ENCODE measurements around the gene FMO4. TPM values are rescaled to one million over a fixed set of nuclear protein-coding genes. Genes with fewer than 3 reads are reported as not detected.
"Not testable (repeated sequence)": the region's sequence is repeated elsewhere in the genome, so short reads cannot be mapped to it uniquely, and the experiment has no call there.

Gene FMO4
- polyA plus RNA-seq (ENCODE audit: insufficient read length in 10 of 10) = 1 to 10 TPM; 3.4 to 5.5 (median 3.9) TPM
- long read RNA-seq, donor 1 = 0 reads
- long read RNA-seq, donor 2 = 0 reads
- long read RNA-seq, donor 3 = 0 reads
- long read RNA-seq, donor 4, partial matches to known transcripts = 0 of 1 reads
- long read RNA-seq, donor 4, other reads (novel, unspliced or antisense) = 0 of 1 reads
- long read RNA-seq, donor 5 = 0 reads
- long read RNA-seq, donor 6 = 0 reads
- long read RNA-seq, donor 7, partial matches to known transcripts = 0 of 1 reads
- long read RNA-seq, donor 7, other reads (novel, unspliced or antisense) = 0 of 1 reads
- long read RNA-seq, donor 8 = 0 reads
- long read RNA-seq, donor 9 = 0 reads

- DNase-seq = peak; percentile 99
Measured at GRCh38 chr1:171313835-171314320, at the start of gene FMO4. TSS of gene FMO4 (plus strand) at chr1:171314183. CDS start at chr1:171319826, 5,643 bp downstream.

- DNase-seq = no peak
Measured at GRCh38 chr1:171265686-171266085, 48.3 kb upstream of the FMO4 start.

DNA sequence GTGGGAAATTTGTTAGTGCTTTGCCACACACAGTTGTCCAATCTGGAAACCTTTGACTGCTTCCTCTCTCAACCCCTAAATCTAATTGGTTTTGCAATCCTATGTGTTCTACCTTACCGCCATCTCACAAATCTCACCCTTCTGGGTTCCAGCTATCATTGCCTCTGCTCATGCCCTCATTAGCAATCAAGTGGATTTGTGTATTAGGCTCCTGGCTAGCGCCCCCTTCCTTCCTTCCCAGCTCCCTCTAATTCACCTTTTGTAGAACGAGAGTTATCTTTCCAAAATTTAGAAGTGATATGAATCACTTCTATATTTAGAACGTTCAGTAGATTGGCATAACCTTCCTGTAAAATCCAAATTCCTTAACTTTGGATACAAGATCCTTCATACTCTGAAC, 47.1 kb upstream of the FMO4 start:
- no peak for DNase-seq

GRCh38 chr1:171267391-171267790, 46.6 kb upstream of the FMO4 start:
- peak; percentile 46 to 84 (median 71) for DNase-seq

DNA sequence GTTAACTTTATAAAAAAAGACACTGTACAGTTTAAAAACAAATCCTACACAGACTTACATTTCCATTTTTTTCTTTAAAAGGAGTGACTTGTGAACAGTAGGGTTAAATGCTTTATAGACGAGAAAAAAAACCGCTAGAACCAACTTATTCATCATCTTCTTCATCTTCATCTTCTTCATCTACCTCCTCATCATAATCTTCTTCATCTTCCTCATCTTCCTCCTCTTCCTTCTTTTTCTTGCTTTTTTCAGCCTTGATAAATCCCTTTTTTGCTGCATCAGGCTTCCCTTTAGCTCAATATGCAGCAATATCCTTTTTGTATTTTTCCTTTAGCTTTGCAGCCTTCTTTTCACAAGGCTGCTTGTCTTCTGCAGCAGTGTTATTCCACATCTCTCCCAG, 43.2 kb upstream of the FMO4 start:
- no peak for DNase-seq

DNA sequence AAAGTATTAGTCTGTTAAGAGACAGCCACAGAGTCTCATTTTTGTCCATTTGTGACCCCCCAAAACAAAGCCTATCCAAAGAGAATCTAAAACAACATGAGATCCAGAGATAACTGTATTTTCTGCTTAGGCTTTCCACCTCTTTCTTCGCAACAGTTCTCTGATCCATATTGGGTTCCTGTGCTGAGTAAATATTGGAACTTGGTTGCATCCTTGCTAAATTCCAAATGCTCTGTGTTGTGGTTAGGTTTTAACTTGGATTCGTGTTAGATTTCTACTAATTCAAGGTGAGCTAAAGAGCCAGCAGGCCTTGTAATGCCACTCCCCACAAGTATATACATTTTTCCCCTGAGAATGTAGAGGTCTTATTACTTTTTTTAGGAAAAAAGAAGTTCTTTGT, 36.4 kb upstream of the FMO4 start:
- no peak for DNase-seq

DNA sequence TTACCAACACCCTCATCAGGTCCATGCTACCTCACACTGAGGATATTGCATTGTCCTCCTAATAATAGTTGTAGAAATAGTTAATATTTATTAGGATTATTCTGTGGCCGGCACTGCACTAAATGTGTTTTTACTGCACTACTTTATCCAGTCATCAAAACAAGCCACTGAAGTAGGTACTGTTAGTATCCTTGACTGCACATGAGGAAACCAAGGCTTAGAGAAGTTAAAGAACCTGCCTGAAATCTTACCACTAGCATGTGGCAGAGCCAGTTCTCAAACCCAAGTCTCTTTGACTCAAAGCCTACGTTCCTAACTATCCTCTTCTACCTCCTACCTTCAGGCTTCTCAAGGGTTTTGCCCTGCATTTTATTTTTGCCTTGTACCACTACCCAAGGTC, 34.7 kb upstream of the FMO4 start:
- DNase-seq = no peak

- no peak for DNase-seq
Measured at GRCh38 chr1:171279678-171280077, 34.3 kb upstream of the FMO4 start.

DNA sequence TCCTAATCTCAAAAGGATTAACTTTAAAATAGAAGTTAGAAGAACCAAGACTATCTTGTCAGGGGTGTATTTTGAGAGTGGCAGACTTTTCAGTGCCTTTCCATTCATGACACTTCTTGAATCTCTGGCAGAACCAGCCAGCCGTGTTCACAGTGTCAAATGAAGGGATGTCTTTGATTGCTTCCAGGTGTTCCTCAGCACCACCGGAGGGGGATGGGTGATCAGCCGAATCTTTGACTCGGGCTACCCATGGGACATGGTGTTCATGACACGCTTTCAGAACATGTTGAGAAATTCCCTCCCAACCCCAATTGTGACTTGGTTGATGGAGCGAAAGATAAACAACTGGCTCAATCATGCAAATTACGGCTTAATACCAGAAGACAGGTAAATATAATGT, 33.4 kb upstream of the FMO4 start:
- DNase-seq = no peak

GRCh38 chr1:171286032-171286705, 27.8 kb upstream of the FMO4 start:
- no peak for DNase-seq

DNA sequence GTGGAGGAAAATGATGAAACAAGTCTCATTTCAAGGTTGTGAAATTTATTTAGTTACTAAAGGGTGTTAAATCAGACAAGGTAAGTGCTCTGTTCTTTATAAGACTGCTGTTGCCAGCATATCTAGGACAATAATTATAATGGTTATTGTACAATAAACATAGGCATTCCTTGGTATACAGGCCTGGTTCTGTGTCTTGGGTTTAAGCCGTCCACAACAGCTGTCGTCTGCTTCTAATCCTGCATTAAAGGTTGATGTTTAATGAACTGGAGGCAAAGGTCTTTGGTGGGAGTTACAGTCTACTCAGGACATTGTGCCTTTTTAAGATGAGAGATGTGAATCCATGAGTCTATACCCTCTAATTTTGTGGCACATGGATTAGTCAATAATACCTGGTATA, 23.4 kb upstream of the FMO4 start:
- DNase-seq = no peak

DNA sequence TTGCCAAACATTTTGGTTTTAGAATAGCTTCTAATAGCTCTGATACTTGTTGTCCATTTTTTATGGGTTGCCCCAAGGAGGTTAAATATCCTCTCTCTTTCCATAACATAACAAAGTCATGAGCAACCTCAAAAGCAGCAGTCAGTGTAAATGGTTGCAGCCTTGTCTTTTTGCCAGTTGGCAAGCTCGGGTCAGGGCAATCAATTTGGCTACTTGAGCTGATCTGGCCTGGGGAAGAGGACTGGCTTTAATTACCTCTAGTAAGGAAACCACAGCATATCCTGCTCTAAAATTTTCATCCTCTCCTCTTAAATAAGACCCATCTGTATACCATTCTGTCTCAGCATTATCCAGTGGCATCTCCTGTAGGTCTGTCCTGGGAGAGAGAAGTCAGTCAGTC, 21.2 kb upstream of the FMO4 start:
- DNase-seq = peak in 1 of 3 donors; percentile 49

- not testable (repeated sequence) for DNase-seq
Measured at GRCh38 chr1:171295383-171295782, 18.6 kb upstream of the FMO4 start.

DNA sequence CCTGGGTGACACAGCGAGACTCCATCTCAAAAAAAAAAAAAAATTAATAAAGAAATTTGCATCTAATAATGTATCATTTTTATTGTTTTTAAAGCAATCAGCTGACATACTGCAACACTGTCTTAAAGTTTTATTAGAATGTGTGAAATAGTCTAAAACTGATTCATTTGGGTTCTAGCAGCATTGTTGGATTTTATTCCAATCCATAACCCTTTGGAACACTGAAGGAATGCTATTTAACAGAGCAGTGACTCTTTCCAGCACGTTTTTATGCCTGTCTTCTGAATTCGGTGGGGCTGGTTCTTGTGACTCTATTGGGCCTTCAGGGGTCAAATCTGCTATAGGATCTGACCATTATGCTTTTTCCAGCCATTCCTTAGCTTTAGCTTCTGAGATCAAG, 18.2 kb upstream of the FMO4 start:
- no peak for DNase-seq

GRCh38 chr1:171296897-171297296, 17.1 kb upstream of the FMO4 start:
- no peak for DNase-seq

DNA sequence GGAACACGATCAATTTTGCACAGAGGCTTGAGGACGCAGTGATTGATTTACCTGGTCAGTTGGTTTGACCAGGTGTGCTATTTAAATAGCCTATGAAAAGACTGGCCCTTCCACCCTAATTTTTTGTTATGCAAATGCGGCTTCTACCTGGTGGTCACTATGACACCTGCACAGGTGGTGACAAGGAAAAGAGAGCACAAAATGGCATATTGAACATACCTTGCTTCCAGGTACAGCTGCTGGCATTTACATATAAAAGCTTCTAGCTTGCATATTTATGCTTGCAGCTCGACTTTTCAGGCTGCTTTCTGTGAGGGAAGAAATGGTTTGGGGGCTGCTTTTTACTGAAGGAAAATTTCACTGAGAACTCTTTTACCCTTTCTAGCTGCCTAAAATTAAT, 15.3 kb upstream of the FMO4 start:
- no peak for DNase-seq

DNA sequence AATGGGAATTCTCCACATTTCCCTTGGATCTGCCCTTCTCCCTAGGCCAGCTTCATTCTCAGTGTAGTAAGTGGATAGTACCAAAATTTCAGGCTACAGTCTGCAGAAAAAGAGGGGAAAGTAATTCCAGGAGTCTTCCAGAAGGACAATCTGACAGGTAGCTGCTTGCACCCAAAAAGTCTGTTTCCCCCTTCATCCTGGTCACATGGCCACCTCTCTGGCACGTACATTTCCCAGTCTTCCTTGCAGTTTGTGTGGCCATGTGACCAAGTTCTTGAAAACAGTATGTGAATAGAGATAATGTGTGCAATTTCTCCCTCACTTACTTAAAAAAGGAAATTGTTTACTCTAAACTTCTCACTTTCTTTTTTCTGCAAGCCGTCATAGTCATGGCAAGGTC, 14.6 kb upstream of the FMO4 start:
- DNase-seq = no peak

- no peak for DNase-seq
Measured at GRCh38 chr1:171300401-171300800, 13.6 kb upstream of the FMO4 start.

- DNase-seq = no peak
Measured at GRCh38 chr1:171310661-171311087, 3.3 kb upstream of the FMO4 start.

- DNase-seq = no peak
Measured at GRCh38 chr1:171311771-171312558, 2.0 kb upstream of the FMO4 start.

DNA sequence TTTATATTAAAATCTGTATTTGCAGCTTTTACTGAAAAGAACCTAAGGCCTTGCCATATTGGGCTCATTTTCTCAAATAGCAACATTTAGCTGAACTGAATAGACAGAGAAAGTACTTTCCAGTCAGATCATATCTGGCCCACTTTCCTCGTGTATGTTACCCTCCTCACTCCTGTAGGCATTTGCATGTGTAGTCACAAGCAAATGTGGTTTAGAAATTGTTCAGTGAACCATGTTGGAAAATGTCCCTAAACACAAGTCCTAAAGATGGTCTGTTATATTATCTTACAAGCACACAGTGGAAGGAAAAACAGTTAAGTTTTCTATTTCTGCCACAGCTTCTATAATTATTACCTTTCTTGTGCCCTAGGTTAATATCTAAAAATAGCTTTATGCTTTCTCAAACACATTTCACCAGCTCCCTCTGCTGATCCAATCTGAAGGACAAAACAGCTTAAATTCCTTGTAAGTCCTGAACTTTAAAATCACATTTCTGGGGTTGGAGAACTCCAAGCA, 606 bp upstream of the FMO4 start:
- DNase-seq = peak in 1 of 3 donors; percentile 12

DNA sequence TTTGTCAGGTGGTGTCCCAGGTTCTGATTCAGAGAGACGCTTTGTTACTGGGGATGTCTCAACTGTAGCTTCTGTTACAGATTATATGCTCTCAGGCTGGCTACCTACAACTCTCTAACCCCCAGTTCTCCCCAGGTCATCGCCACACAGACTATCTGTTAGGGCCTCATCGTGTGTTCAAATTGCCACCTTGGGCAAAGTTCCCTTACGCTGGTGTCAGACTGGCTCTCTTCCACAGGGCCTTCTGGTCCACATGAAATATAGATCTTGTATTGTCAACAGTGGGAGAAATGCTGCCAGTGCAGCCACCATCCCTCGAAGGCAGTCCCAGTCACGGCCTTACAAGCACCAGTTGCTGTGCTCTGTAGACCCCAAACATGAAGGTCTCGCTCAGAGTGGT, 15.3 kb downstream of the FMO4 start:
- no peak for DNase-seq
